GM13977 (cell line): ENCODE measurements around the gene COL15A1.

Source experiments
- DNase-seq: peaks from one replicate; pipeline ENCODE4 v3.0.0; 2012; ENCODE audit warnings: low spot score
- in situ Hi-C: fragments of 300-500 bp; cut with MboI; formaldehyde crosslinking; loops from one replicate; pipeline ENCODE4 v1.12.0; 2022; ENCODE audit warnings: low sequenced_read_pairs, low pct_unique_long_range_greater_than_20kb, mixed read lengths, inconsistent platforms; ENCODE audit not compliant: unreplicated experiment
- TF ChIP-seq, protein P1 (sequence below): IDR thresholded peaks from 2 replicates; pipeline ENCODE4 v1.5.1; 2012; ENCODE audit warnings: mild to moderate bottlenecking, control low read depth; ENCODE audit not compliant: insufficient read depth; ENCODE audit errors: extremely low read depth, missing control alignments

COL15A1 gene

DNA sequence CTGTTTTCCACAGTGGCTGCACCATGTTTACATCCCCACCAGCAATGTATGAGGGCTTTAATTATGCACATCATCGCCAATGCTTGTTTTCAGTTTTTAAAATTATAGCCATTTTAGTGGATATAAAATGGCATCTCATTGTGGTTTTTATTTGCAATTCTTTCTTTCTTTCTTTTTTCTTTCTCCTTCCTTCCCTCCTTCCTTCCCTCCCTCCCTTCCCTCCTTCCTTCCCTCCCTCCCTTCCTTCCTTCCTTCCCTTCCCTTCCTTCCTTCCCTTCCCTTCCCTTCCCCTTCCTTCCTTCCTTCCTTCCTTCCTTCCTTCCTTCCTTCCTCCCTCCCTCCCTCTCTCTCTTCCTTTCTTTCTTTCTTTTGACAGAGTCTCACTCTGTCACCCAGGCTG lies 6.6 kb downstream of the COL15A1 start:
- in situ Hi-C loops, result no loop called here

DNA sequence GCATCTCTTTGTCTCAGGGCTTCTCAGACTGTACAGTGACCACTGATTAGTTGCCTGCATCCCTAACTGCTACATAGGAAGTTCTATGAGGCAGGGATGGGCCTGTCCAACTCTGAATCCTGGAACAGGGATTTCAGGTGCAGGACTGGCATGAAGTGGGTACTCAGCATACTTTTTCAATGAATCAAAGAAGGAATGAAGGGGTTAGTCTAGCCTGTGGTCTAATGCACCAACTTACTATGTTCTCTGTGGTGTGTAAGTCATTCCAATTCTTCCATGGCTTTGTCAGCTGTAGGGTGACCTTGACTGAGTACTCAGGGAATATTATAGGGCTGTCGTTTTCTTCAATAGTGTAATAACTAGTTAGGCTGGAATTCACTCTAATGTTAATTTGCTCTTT lies 8.3 kb downstream of the COL15A1 start:
- TF ChIP-seq, protein P1, sequence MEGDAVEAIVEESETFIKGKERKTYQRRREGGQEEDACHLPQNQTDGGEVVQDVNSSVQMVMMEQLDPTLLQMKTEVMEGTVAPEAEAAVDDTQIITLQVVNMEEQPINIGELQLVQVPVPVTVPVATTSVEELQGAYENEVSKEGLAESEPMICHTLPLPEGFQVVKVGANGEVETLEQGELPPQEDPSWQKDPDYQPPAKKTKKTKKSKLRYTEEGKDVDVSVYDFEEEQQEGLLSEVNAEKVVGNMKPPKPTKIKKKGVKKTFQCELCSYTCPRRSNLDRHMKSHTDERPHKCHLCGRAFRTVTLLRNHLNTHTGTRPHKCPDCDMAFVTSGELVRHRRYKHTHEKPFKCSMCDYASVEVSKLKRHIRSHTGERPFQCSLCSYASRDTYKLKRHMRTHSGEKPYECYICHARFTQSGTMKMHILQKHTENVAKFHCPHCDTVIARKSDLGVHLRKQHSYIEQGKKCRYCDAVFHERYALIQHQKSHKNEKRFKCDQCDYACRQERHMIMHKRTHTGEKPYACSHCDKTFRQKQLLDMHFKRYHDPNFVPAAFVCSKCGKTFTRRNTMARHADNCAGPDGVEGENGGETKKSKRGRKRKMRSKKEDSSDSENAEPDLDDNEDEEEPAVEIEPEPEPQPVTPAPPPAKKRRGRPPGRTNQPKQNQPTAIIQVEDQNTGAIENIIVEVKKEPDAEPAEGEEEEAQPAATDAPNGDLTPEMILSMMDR, result no peak
- no peak for DNase-seq
- in situ Hi-C loops, result no loop called here

More for the DNA sequence above, 6.6 kb downstream of the COL15A1 start:
- DNase-seq, result no peak
- TF ChIP-seq, protein P1, result no peak

DNA sequence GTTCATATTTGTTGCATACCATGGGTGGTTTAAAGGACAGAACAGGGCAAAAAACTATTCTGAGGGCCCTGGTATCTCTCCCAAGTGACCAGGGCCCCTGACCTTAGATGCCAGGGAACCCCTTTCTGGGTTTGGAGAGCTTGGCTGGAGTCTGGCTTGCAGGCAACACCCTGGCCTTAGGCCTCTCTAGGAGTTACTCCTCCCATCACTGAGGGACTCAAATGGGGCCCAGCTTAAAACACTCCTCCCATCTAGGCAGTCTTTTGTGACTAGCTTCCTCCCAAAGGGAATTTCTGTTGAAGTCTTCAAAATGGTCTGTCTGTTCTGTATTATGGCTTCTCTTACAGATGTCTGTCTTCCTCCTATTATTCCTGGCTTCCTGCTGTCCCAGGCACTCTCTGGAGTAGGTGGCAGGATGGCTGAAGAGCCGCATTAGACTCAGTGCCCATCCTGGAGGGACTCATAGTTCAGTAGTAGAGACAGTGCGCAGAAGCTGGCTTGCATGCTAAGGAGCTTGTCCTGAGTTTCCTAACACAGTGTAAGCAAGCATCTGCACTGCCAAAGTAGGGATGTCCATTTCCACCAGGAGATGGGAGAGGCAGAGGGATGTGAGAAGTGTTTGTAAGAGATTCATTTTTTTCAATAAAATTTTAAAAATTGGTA lies 10.0 kb downstream of the COL15A1 start:
- in situ Hi-C loops, result no loop called here
- TF ChIP-seq, protein P1, result no peak
- DNase-seq, result no peak

DNA sequence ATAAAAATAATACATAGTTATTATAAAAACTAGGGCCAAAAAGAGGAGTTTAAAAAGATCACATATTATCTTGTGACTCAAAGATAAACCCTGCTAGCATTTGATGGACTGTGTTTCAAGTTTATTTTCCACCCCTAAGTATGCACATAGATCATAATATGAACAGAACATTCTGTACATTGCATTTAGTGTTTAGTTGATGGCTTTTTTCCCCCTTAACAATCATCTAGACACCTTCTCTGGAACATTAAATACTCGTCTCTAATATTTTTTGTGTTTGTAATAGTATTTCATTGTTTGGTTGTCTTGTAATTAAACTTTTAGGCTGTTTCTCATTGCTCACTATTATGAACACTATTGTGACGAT lies 10.5 kb downstream of the COL15A1 start:
- in situ Hi-C loops, result no loop called here
- no peak for DNase-seq
- TF ChIP-seq, protein P1, result no peak

DNA sequence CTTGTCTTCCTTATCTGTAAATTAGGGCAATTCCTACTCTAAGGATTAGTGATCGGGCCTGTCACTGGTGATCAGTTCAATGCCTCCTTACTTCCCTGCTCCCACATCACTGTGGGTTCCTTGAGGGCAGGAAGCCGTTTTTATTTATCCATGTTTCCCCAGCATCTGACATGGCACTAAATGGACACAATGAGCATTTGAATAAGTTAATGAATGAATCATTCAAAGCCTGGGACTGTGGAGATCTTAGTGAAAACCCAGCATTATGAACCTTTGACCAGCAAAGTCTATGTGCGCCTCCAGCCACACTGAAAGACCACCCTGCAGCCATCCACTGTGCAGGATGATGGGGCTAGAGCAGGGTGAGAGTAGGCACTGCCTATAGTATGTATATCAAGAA lies 11.6 kb downstream of the COL15A1 start:
- no peak for DNase-seq
- TF ChIP-seq, protein P1, result no peak
- in situ Hi-C loops, result no loop called here

DNA sequence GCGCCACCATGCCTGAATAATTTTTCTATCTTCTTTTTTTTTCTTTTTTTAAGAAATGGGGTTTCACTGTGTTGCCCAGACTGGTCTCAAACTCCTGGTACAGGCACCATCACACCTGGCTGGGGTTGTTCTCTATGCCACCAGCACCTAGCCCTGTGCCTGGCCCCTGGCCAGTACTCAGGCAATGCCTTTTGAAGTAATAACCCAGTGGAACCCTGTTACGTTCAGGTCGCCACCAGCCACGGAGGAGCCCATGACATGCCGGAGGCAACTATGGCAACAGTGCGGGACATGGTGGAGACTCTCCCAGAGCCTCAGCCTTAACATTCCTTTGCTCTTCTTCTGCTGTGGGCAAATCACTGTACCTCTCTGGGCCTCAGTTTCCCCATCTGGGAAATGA lies 14.1 kb downstream of the COL15A1 start:
- TF ChIP-seq, protein P1, result no peak
- DNase-seq, result no peak

More for the DNA sequence above, 14.1 kb downstream of the COL15A1 start:
- in situ Hi-C loops, result no loop called here
